IMR-90 (cell line): ENCODE results near the gene SDC3. TPM values are rescaled to one million over a fixed set of nuclear protein-coding genes. Genes with fewer than 3 reads are reported as not detected.

ENCODE experiments used
- ATAC-seq: fragments of 200-7000 bp; cut with Tn5 transposase; 2 replicates; pipeline ENCODE4 v1.9.1; 2020; ENCODE audit warnings: low read depth, mild to moderate bottlenecking, moderate library complexity
- BruUV-seq: library from RNA; stranded (reverse); fragments of 400-500 nt; replicated peaks from 2 replicates; lab custom pipeline; 2021; lab: Mats Ljungman, UMichigan
- CTCF ChIA-PET: fragments of 300-600 bp; formaldehyde crosslinking; extraction: SDS; loops from one replicate; lab custom pipeline; 2021; ENCODE audit warnings: antibody characterized with exemption; lab: Yijun Ruan, JAX
- POLR2A ChIA-PET: fragments of 300-600 bp; sonication (Branson Sonifier 250); formaldehyde crosslinking; loops from one replicate; lab custom pipeline; 2022; ENCODE audit warnings: antibody characterized with exemption; ENCODE audit not compliant: unreplicated experiment; lab: Charles Lee
- DNase-seq: peaks from one replicate; pipeline ENCODE4 v3.0.0; 2013
- H2AFZ ChIP-seq: replicated peaks from 2 replicates; pipeline ENCODE3; 2013; ENCODE audit warnings: low read length, mild to moderate bottlenecking; ENCODE audit not compliant: poor library complexity
- H2AK5ac ChIP-seq: 2 replicates; pipeline ENCODE4 v1.6.1; 2013; ENCODE audit warnings: low read depth, low read length, inconsistent platforms
- H2AK9ac ChIP-seq: replicated peaks from 2 replicates; pipeline ENCODE3; 2013; ENCODE audit warnings: mild to moderate bottlenecking, low read depth, low read length, moderate library complexity; ENCODE audit not compliant: poor library complexity
- H2BK120ac ChIP-seq: 2 replicates; pipeline ENCODE4 v1.6.1; 2013; ENCODE audit warnings: low read depth, low read length, inconsistent platforms
- H2BK15ac ChIP-seq: 3 replicates; pipeline ENCODE4 v1.6.1; 2013; ENCODE audit warnings: low read depth, low read length, inconsistent platforms
- H2BK20ac ChIP-seq: 2 replicates; pipeline ENCODE4 v1.6.1; 2013; ENCODE audit warnings: low read depth, mild to moderate bottlenecking, inconsistent platforms, low read length, moderate library complexity
- H2BK5ac ChIP-seq: 2 replicates; pipeline ENCODE4 v1.6.1; 2013; ENCODE audit warnings: mild to moderate bottlenecking, low read depth, low read length, inconsistent platforms; ENCODE audit not compliant: poor library complexity, severe bottlenecking
- H3K14ac ChIP-seq: replicated peaks from 2 replicates; pipeline ENCODE4 v1.6.1; 2013; ENCODE audit warnings: low read depth, low read length, inconsistent platforms
- H3K18ac ChIP-seq: 2 replicates; pipeline ENCODE4 v1.6.1; 2013; ENCODE audit warnings: low read depth, low read length, control low read depth
- H3K23ac ChIP-seq: 2 replicates; pipeline ENCODE4 v1.6.1; 2013; ENCODE audit warnings: low read depth, low read length, inconsistent platforms
- H3K27ac ChIP-seq: 2 replicates; pipeline ENCODE4 v1.5.1; 2013; ENCODE audit warnings: mild to moderate bottlenecking, control low read depth, low read length; ENCODE audit not compliant: insufficient read depth
- H3K27me3 ChIP-seq: 2 replicates; pipeline ENCODE4 v1.6.1; 2013; ENCODE audit warnings: low read length; ENCODE audit not compliant: control insufficient read depth, insufficient read depth
- H3K36me3 ChIP-seq: 2 replicates; pipeline ENCODE4 v1.6.1; 2013; ENCODE audit warnings: low read length, mixed read lengths; ENCODE audit not compliant: control insufficient read depth, insufficient read depth
- H3K4ac ChIP-seq: 2 replicates; pipeline ENCODE4 v1.6.1; 2013; ENCODE audit warnings: low read depth, low read length, inconsistent platforms
- H3K4me1 ChIP-seq: 2 replicates; pipeline ENCODE4 v1.6.1; 2013; ENCODE audit warnings: low read length, mixed read lengths; ENCODE audit not compliant: control insufficient read depth, insufficient read depth
- H3K4me2 ChIP-seq: 2 replicates; pipeline ENCODE4 v1.6.1; 2013; ENCODE audit warnings: low read depth, mild to moderate bottlenecking, control low read depth, low read length, moderate library complexity
- H3K4me3 ChIP-seq: 2 replicates; pipeline ENCODE4 v1.5.1; 2013; ENCODE audit warnings: low read depth, mild to moderate bottlenecking, control low read depth, low read length, moderate library complexity; ENCODE audit not compliant: insufficient read depth
- H3K56ac ChIP-seq: 2 replicates; pipeline ENCODE4 v1.6.1; 2013; ENCODE audit warnings: low read length, inconsistent platforms; ENCODE audit not compliant: insufficient read depth; ENCODE audit errors: extremely low read depth
- H3K79me1 ChIP-seq, 2 experiments: 2 replicates each; pipeline ENCODE4 v1.6.1; 2013; ENCODE audit warnings: low read length in 2 of 2, inconsistent platforms in 1 of 2, low read depth in 1 of 2
- H3K9ac ChIP-seq: 2 replicates; pipeline ENCODE4 v1.6.1; 2013; ENCODE audit warnings: low read depth, low read length, control low read depth
- H3K9me1 ChIP-seq: 2 replicates; pipeline ENCODE4 v1.6.1; 2013; ENCODE audit warnings: low read length, inconsistent platforms; ENCODE audit not compliant: insufficient read depth
- H3K9me3 ChIP-seq: 2 replicates; pipeline ENCODE4 v1.6.1; 2013; ENCODE audit warnings: low read length; ENCODE audit not compliant: control insufficient read depth, insufficient read depth
- H4K20me1 ChIP-seq: 2 replicates; pipeline ENCODE4 v1.6.1; 2013; ENCODE audit warnings: low read length, inconsistent platforms; ENCODE audit not compliant: insufficient read depth
- H4K5ac ChIP-seq: 2 replicates; pipeline ENCODE4 v1.6.1; 2013; ENCODE audit warnings: mild to moderate bottlenecking, low read depth, low read length, control low read depth
- H4K8ac ChIP-seq, 2 experiments: 2 replicates each; pipeline ENCODE4 v1.6.1; 2013; ENCODE audit warnings: low read depth in 2 of 2, low read length in 2 of 2, control low read depth in 1 of 2, inconsistent platforms in 1 of 2
- H4K91ac ChIP-seq: 2 replicates; pipeline ENCODE4 v1.6.1; 2013; ENCODE audit warnings: low read depth, low read length, inconsistent platforms; ENCODE audit not compliant: insufficient read depth
- BHLHE40 ChIP-seq: fragments of 150-350 bp; IDR thresholded peaks from 2 replicates; pipeline ENCODE4 v1.6.1; 2016; ENCODE audit warnings: mild to moderate bottlenecking, low read depth, low read length
- CHD1 ChIP-seq: IDR thresholded peaks from 2 replicates; pipeline ENCODE4 v1.6.1; 2012; ENCODE audit warnings: low read depth, low read length, improper control_type of control experiment
- CTCF ChIP-seq: conservative IDR thresholded peaks from 2 replicates; pipeline ENCODE4 v1.5.1; 2012; ENCODE audit warnings: mild to moderate bottlenecking, low read depth, low read length, improper control_type of control experiment
- ELK1 ChIP-seq: fragments of 150-350 bp; IDR thresholded peaks from 2 replicates; pipeline ENCODE4 v1.6.1; 2016; ENCODE audit warnings: low read depth, mild to moderate bottlenecking, low read length, moderate library complexity, borderline replicate concordance
- FOS ChIP-seq: fragments of 150-350 bp; IDR thresholded peaks from 2 replicates; pipeline ENCODE4 v1.6.1; 2016; ENCODE audit warnings: low read depth, low read length
- MAFK ChIP-seq: IDR thresholded peaks from 2 replicates; pipeline ENCODE4 v1.6.1; 2012; ENCODE audit warnings: low read depth, low read length, improper control_type of control experiment
- MAZ ChIP-seq: IDR thresholded peaks from 2 replicates; pipeline ENCODE4 v1.6.1; 2012; ENCODE audit warnings: low read depth, mild to moderate bottlenecking, low read length, improper control_type of control experiment, moderate library complexity, borderline replicate concordance
- NFE2L2 ChIP-seq: fragments of 150-350 bp; IDR thresholded peaks from 2 replicates; pipeline ENCODE4 v1.6.1; 2016; ENCODE audit warnings: low read depth, mild to moderate bottlenecking, low read length
- POLR2A ChIP-seq: IDR thresholded peaks from 2 replicates; pipeline ENCODE4 v1.6.1; 2012; ENCODE audit warnings: mild to moderate bottlenecking, low read depth, low read length
- RAD21 ChIP-seq: IDR thresholded peaks from 2 replicates; pipeline ENCODE4 v1.6.1; 2012; ENCODE audit warnings: low read length, improper control_type of control experiment
- RCOR1 ChIP-seq: IDR thresholded peaks from 2 replicates; pipeline ENCODE4 v1.6.1; 2012; ENCODE audit warnings: mild to moderate bottlenecking, low read length, improper control_type of control experiment; ENCODE audit not compliant: insufficient replicate concordance
- RFX5 ChIP-seq: IDR thresholded peaks from 2 replicates; pipeline ENCODE4 v1.8.0; 2012; ENCODE audit warnings: low read depth, mild to moderate bottlenecking, low read length, moderate library complexity
- SMC3 ChIP-seq: fragments of 150-350 bp; IDR thresholded peaks from 2 replicates; pipeline ENCODE4 v1.6.1; 2016; ENCODE audit warnings: low read depth, mild to moderate bottlenecking, antibody characterized with exemption, low read length, moderate library complexity
- WGBS, 2 experiments: methylation state at CpG; one replicate each; pipeline versions ENCODE4 v1.1.5 to v1.1.7; 2013; ENCODE audit warnings: missing lambda C conversion rate in 2 of 2; ENCODE audit not compliant: insufficient read length in 1 of 2; ENCODE audit errors: extremely low coverage in 2 of 2; 5-methylcytosine and 5-hydroxymethylcytosine counted together
- dilution Hi-C: fragments of 300-500 bp; cut with HindIII; formaldehyde crosslinking; loops from one replicate; pipeline ENCODE4 v1.14.3; 2018; ENCODE audit warnings: low sequenced_read_pairs; ENCODE audit not compliant: unreplicated experiment
- in situ Hi-C: fragments of 300-500 bp; cut with MboI; formaldehyde crosslinking; loops from 3 replicates; pipeline ENCODE4 v1.14.3; 2019; ENCODE audit warnings: low sequenced_read_pairs, inconsistent platforms, mixed read lengths
- intact Hi-C: fragments of 100-400 bp; cut with micrococcal nuclease; formaldehyde crosslinking; loops from 2 replicates; pipeline ENCODE4 v1.10.0; 2022
- polyA plus RNA-seq, 3 experiments: library from polyadenylated mRNA; depleted of rRNA; stranded (reverse); fragments of >200 nt; gene quantifications; 2 replicates each; pipeline ENCODE4 v1.2.3, GENCODE V29; 2012; ENCODE audit warnings: low replicate concordance in 1 of 3
- total RNA-seq: library from RNA; depleted of rRNA; stranded (reverse); fragments of >200 nt; gene quantifications from 2 replicates; pipeline ENCODE4 v1.2.3, GENCODE V29; 2012
- TF ChIP-seq, protein P1 (sequence below): fragments of 150-350 bp; IDR thresholded peaks from 2 replicates; pipeline ENCODE4 v1.6.1; 2017; ENCODE audit warnings: mild to moderate bottlenecking, antibody characterized with exemption, low read length, low read depth

Gene SDC3
- total and polyA plus RNA-seq, 2 of the 4 experiments (the other 2 are of a cell fraction) = 13.1 to 71.5 TPM

- H3K4me3 ChIP-seq = no peak overlapping the region
- no peak for DNase-seq
- no peak overlapping the region for H2AK9ac ChIP-seq
- H3K56ac ChIP-seq = no peak overlapping the region
- 0 out of 2 replicates have a peak, but pooled peaks cover 5% of the 10 kb centered on the region for H3K9me1 ChIP-seq
- no peak overlapping the region; the same call in 1 of the 2 replicates for H2BK120ac ChIP-seq
- H2AK5ac ChIP-seq = peak overlapping the region; percentile 60; the same call in 1 of the 2 replicates
- dilution Hi-C loops (loop anchor here (25.0 kb wide), 1 partner anchor 101 kb away; no protein-coding TSS in a partner anchor), intact Hi-C loops (no loop called here), in situ Hi-C loops (loop anchor here (5.0 kb wide), 2 partner anchors 111 to 186 kb away; no protein-coding TSS in a partner anchor)
- no peak overlapping the region for H2BK15ac ChIP-seq
- no peak overlapping the region for H2BK5ac ChIP-seq
- H3K23ac ChIP-seq = no peak overlapping the region
- H4K8ac ChIP-seq = no peak overlapping the region
- ATAC-seq = no peak
- no peaks in the 10 kb centered on the region for H3K27me3 ChIP-seq
- peak overlapping the region; percentile 26 for H2AFZ ChIP-seq
- POLR2A ChIA-PET = no interaction called here
- H3K36me3 ChIP-seq = no peaks in the 10 kb centered on the region
- H2BK20ac ChIP-seq = no peak overlapping the region
- H4K91ac ChIP-seq = peak overlapping the region; percentile 9; the same call in 1 of the 2 replicates
- H3K27ac ChIP-seq = no peak overlapping the region
- 62% methylated on average over 2 of the region's 10 CpGs; no CpG with 5 or more reads in 1 of the 2 experiments for WGBS, 2 experiments
- no peaks in the 10 kb centered on the region for H4K20me1 ChIP-seq
- no peak overlapping the region for H3K14ac ChIP-seq
- CTCF ChIA-PET = interaction anchor here (1.0 to 7.7 kb wide), 2 partner anchors 111 to 133 kb away, joined by 4 to 122 read pairs; no protein-coding TSS in a partner anchor
- H3K9me3 ChIP-seq = no peaks in the 10 kb centered on the region
- BruUV-seq = no TSS peak
- H3K4ac ChIP-seq = no peak overlapping the region; the same call in 1 of the 2 replicates
- H3K79me1 ChIP-seq = peaks cover 0 to 5% of the 10 kb centered on the region in 2 experiments; a peak in 1 of 4 replicates
- H3K4me1 ChIP-seq = peaks cover 9% of the 10 kb centered on the region
- no peak overlapping the region for H4K5ac ChIP-seq
- no peak overlapping the region for H3K18ac ChIP-seq
- no peak overlapping the region for H3K4me2 ChIP-seq
- no peak overlapping the region for H3K9ac ChIP-seq
- TF ChIP-seq CHD1 = no peak
- no peak for TF ChIP-seq POLR2A
- no peak for TF ChIP-seq ELK1
- TF ChIP-seq, protein P1, sequence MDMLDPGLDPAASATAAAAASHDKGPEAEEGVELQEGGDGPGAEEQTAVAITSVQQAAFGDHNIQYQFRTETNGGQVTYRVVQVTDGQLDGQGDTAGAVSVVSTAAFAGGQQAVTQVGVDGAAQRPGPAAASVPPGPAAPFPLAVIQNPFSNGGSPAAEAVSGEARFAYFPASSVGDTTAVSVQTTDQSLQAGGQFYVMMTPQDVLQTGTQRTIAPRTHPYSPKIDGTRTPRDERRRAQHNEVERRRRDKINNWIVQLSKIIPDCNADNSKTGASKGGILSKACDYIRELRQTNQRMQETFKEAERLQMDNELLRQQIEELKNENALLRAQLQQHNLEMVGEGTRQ = no peak
- no peak for TF ChIP-seq MAFK
- no peak for TF ChIP-seq RFX5
- no peak for TF ChIP-seq SMC3
- no peak for TF ChIP-seq MAZ
- TF ChIP-seq RCOR1 = no peak
- TF ChIP-seq BHLHE40 = no peak
- no peak for TF ChIP-seq RAD21
- TF ChIP-seq NFE2L2 = no peak
- no peak for TF ChIP-seq FOS
- TF ChIP-seq CTCF = no peak
Observed at GRCh38 chr1:30912913-30913652, 4.5 kb upstream of the SDC3 start.
